IMR-90 (cell line): ENCODE data around the gene NHEJ1. TPM values are rescaled to one million over a fixed set of nuclear protein-coding genes. Genes with fewer than 3 reads are reported as not detected.

Source experiments
- ATAC-seq: fragments of 200-7000 bp; cut with Tn5 transposase; 2 replicates; pipeline ENCODE4 v1.9.1; 2020; ENCODE audit warnings: low read depth, mild to moderate bottlenecking, moderate library complexity
- BruUV-seq: library from RNA; stranded (reverse); fragments of 400-500 nt; replicated peaks from 2 replicates; lab custom pipeline; 2021; lab: Mats Ljungman, UMichigan
- CTCF ChIA-PET: fragments of 300-600 bp; formaldehyde crosslinking; extraction: SDS; loops from one replicate; lab custom pipeline; 2021; ENCODE audit warnings: antibody characterized with exemption; lab: Yijun Ruan, JAX
- POLR2A ChIA-PET: fragments of 300-600 bp; sonication (Branson Sonifier 250); formaldehyde crosslinking; loops from one replicate; lab custom pipeline; 2022; ENCODE audit warnings: antibody characterized with exemption; ENCODE audit not compliant: unreplicated experiment; lab: Charles Lee
- DNase-seq: peaks from one replicate; pipeline ENCODE4 v3.0.0; 2013
- H2AFZ ChIP-seq: replicated peaks from 2 replicates; pipeline ENCODE3; 2013; ENCODE audit warnings: low read length, mild to moderate bottlenecking; ENCODE audit not compliant: poor library complexity
- H2AK5ac ChIP-seq: 2 replicates; pipeline ENCODE4 v1.6.1; 2013; ENCODE audit warnings: low read depth, low read length, inconsistent platforms
- H2AK9ac ChIP-seq: replicated peaks from 2 replicates; pipeline ENCODE3; 2013; ENCODE audit warnings: mild to moderate bottlenecking, low read depth, low read length, moderate library complexity; ENCODE audit not compliant: poor library complexity
- H2BK120ac ChIP-seq: 2 replicates; pipeline ENCODE4 v1.6.1; 2013; ENCODE audit warnings: low read depth, low read length, inconsistent platforms
- H2BK15ac ChIP-seq: 3 replicates; pipeline ENCODE4 v1.6.1; 2013; ENCODE audit warnings: low read depth, low read length, inconsistent platforms
- H2BK20ac ChIP-seq: 2 replicates; pipeline ENCODE4 v1.6.1; 2013; ENCODE audit warnings: low read depth, mild to moderate bottlenecking, inconsistent platforms, low read length, moderate library complexity
- H2BK5ac ChIP-seq: 2 replicates; pipeline ENCODE4 v1.6.1; 2013; ENCODE audit warnings: mild to moderate bottlenecking, low read depth, low read length, inconsistent platforms; ENCODE audit not compliant: poor library complexity, severe bottlenecking
- H3K14ac ChIP-seq: replicated peaks from 2 replicates; pipeline ENCODE4 v1.6.1; 2013; ENCODE audit warnings: low read depth, low read length, inconsistent platforms
- H3K18ac ChIP-seq: 2 replicates; pipeline ENCODE4 v1.6.1; 2013; ENCODE audit warnings: low read depth, low read length, control low read depth
- H3K23ac ChIP-seq: 2 replicates; pipeline ENCODE4 v1.6.1; 2013; ENCODE audit warnings: low read depth, low read length, inconsistent platforms
- H3K27ac ChIP-seq: 2 replicates; pipeline ENCODE4 v1.5.1; 2013; ENCODE audit warnings: mild to moderate bottlenecking, control low read depth, low read length; ENCODE audit not compliant: insufficient read depth
- H3K27me3 ChIP-seq: 2 replicates; pipeline ENCODE4 v1.6.1; 2013; ENCODE audit warnings: low read length; ENCODE audit not compliant: control insufficient read depth, insufficient read depth
- H3K36me3 ChIP-seq: 2 replicates; pipeline ENCODE4 v1.6.1; 2013; ENCODE audit warnings: low read length, mixed read lengths; ENCODE audit not compliant: control insufficient read depth, insufficient read depth
- H3K4ac ChIP-seq: 2 replicates; pipeline ENCODE4 v1.6.1; 2013; ENCODE audit warnings: low read depth, low read length, inconsistent platforms
- H3K4me1 ChIP-seq: 2 replicates; pipeline ENCODE4 v1.6.1; 2013; ENCODE audit warnings: low read length, mixed read lengths; ENCODE audit not compliant: control insufficient read depth, insufficient read depth
- H3K4me2 ChIP-seq: 2 replicates; pipeline ENCODE4 v1.6.1; 2013; ENCODE audit warnings: low read depth, mild to moderate bottlenecking, control low read depth, low read length, moderate library complexity
- H3K4me3 ChIP-seq: 2 replicates; pipeline ENCODE4 v1.5.1; 2013; ENCODE audit warnings: low read depth, mild to moderate bottlenecking, control low read depth, low read length, moderate library complexity; ENCODE audit not compliant: insufficient read depth
- H3K56ac ChIP-seq: 2 replicates; pipeline ENCODE4 v1.6.1; 2013; ENCODE audit warnings: low read length, inconsistent platforms; ENCODE audit not compliant: insufficient read depth; ENCODE audit errors: extremely low read depth
- H3K79me1 ChIP-seq, 2 experiments: 2 replicates each; pipeline ENCODE4 v1.6.1; 2013; ENCODE audit warnings: low read length in 2 of 2, inconsistent platforms in 1 of 2, low read depth in 1 of 2
- H3K9ac ChIP-seq: 2 replicates; pipeline ENCODE4 v1.6.1; 2013; ENCODE audit warnings: low read depth, low read length, control low read depth
- H3K9me1 ChIP-seq: 2 replicates; pipeline ENCODE4 v1.6.1; 2013; ENCODE audit warnings: low read length, inconsistent platforms; ENCODE audit not compliant: insufficient read depth
- H3K9me3 ChIP-seq: 2 replicates; pipeline ENCODE4 v1.6.1; 2013; ENCODE audit warnings: low read length; ENCODE audit not compliant: control insufficient read depth, insufficient read depth
- H4K20me1 ChIP-seq: 2 replicates; pipeline ENCODE4 v1.6.1; 2013; ENCODE audit warnings: low read length, inconsistent platforms; ENCODE audit not compliant: insufficient read depth
- H4K5ac ChIP-seq: 2 replicates; pipeline ENCODE4 v1.6.1; 2013; ENCODE audit warnings: mild to moderate bottlenecking, low read depth, low read length, control low read depth
- H4K8ac ChIP-seq, 2 experiments: 2 replicates each; pipeline ENCODE4 v1.6.1; 2013; ENCODE audit warnings: low read depth in 2 of 2, low read length in 2 of 2, control low read depth in 1 of 2, inconsistent platforms in 1 of 2
- H4K91ac ChIP-seq: 2 replicates; pipeline ENCODE4 v1.6.1; 2013; ENCODE audit warnings: low read depth, low read length, inconsistent platforms; ENCODE audit not compliant: insufficient read depth
- CHD1 ChIP-seq: IDR thresholded peaks from 2 replicates; pipeline ENCODE4 v1.6.1; 2012; ENCODE audit warnings: low read depth, low read length, improper control_type of control experiment
- NFE2L2 ChIP-seq: fragments of 150-350 bp; IDR thresholded peaks from 2 replicates; pipeline ENCODE4 v1.6.1; 2016; ENCODE audit warnings: low read depth, mild to moderate bottlenecking, low read length
- RAD21 ChIP-seq: IDR thresholded peaks from 2 replicates; pipeline ENCODE4 v1.6.1; 2012; ENCODE audit warnings: low read length, improper control_type of control experiment
- RCOR1 ChIP-seq: IDR thresholded peaks from 2 replicates; pipeline ENCODE4 v1.6.1; 2012; ENCODE audit warnings: mild to moderate bottlenecking, low read length, improper control_type of control experiment; ENCODE audit not compliant: insufficient replicate concordance
- RFX5 ChIP-seq: IDR thresholded peaks from 2 replicates; pipeline ENCODE4 v1.8.0; 2012; ENCODE audit warnings: low read depth, mild to moderate bottlenecking, low read length, moderate library complexity
- SMC3 ChIP-seq: fragments of 150-350 bp; IDR thresholded peaks from 2 replicates; pipeline ENCODE4 v1.6.1; 2016; ENCODE audit warnings: low read depth, mild to moderate bottlenecking, antibody characterized with exemption, low read length, moderate library complexity
- WGBS, 2 experiments: methylation state at CpG; one replicate each; pipeline versions ENCODE4 v1.1.5 to v1.1.7; 2013; ENCODE audit warnings: missing lambda C conversion rate in 2 of 2; ENCODE audit not compliant: insufficient read length in 1 of 2; ENCODE audit errors: extremely low coverage in 2 of 2; 5-methylcytosine and 5-hydroxymethylcytosine counted together
- dilution Hi-C: fragments of 300-500 bp; cut with HindIII; formaldehyde crosslinking; loops from one replicate; pipeline ENCODE4 v1.14.3; 2018; ENCODE audit warnings: low sequenced_read_pairs; ENCODE audit not compliant: unreplicated experiment
- in situ Hi-C: fragments of 300-500 bp; cut with MboI; formaldehyde crosslinking; loops from 3 replicates; pipeline ENCODE4 v1.14.3; 2019; ENCODE audit warnings: low sequenced_read_pairs, inconsistent platforms, mixed read lengths
- intact Hi-C: fragments of 100-400 bp; cut with micrococcal nuclease; formaldehyde crosslinking; loops from 2 replicates; pipeline ENCODE4 v1.10.0; 2022
- polyA plus RNA-seq, 3 experiments: library from polyadenylated mRNA; depleted of rRNA; stranded (reverse); fragments of >200 nt; gene quantifications; 2 replicates each; pipeline ENCODE4 v1.2.3, GENCODE V29; 2012; ENCODE audit warnings: low replicate concordance in 1 of 3
- total RNA-seq: library from RNA; depleted of rRNA; stranded (reverse); fragments of >200 nt; gene quantifications from 2 replicates; pipeline ENCODE4 v1.2.3, GENCODE V29; 2012
- TF ChIP-seq, protein P1 (sequence below): conservative IDR thresholded peaks from 2 replicates; pipeline ENCODE4 v1.5.1; 2012; ENCODE audit warnings: mild to moderate bottlenecking, low read depth, low read length, improper control_type of control experiment

The NHEJ1 gene
- total and polyA plus RNA-seq, 2 of the 4 experiments (the other 2 are of a cell fraction) = 12.5 to 23.1 TPM

DNA sequence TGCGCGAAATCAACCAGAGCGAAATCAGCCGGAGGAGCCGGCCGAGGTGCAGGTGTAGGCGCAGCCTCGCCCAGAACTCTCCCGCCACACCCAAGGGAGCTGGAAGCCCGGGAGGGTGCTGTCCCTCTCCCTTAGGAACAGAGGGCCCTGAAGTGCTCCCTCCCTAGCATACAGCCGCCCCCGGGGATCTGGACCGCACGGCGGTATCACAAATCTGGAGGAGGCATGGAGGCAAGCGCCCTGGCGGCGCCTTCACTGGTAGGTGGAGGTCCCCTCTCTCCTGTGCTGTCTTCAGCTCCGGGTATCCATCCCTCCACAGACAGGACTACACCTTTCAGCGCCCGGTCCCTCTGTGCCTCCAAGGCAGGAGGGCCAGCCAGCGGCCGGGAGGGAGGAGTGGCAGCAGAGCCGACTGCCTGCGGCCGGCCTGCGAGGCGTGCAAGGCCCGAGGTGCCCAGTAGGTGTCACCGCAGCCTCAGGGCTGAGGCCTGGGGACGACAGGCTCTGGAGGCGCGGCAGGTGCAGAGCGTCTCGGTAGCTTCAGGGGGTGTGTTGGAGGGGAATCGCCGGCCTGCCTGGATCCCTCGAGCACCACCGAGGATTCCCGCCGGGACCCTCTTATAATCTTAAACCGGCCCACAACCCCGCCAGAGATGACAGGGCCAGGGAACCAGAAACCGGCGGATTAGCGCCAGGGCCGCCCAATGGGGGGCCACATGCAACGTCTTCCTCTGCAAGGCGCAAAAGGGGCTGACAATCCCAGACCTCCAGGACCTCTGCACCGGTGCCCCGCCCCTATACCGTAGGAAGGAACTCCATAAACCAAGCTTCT lies 102.7 kb downstream of the NHEJ1 start:
- Histone ChIP-seq H2AK5ac (no peak overlapping the region), H4K20me1 (no peaks in the 10 kb centered on the region), H3K4ac (no peak overlapping the region), H2BK15ac (no peak overlapping the region), H3K18ac (no peak overlapping the region), H2AFZ (peak overlapping the region; percentile 67), H3K79me1 (no peaks in the 10 kb centered on the region), H3K4me2 (no peak overlapping the region), H4K5ac (no peak overlapping the region), H3K27ac (no peak overlapping the region), H3K36me3 (no peaks in the 10 kb centered on the region), H3K9me1 (no peaks in the 10 kb centered on the region), H3K23ac (no peak overlapping the region), H3K4me3 (no peak overlapping the region), H2BK120ac (no peak overlapping the region), H3K9ac (no peak overlapping the region), H4K8ac (no peak overlapping the region), H3K4me1 (peaks cover 6% of the 10 kb centered on the region; the same call in 1 of the 2 replicates), H4K91ac (no peak overlapping the region), H2BK5ac (no peak overlapping the region), H3K14ac (no peak overlapping the region), H3K9me3 (no peaks in the 10 kb centered on the region), H3K27me3 (peaks cover 91% of the 10 kb centered on the region), H3K56ac (no peak overlapping the region), H2BK20ac (no peak overlapping the region), H2AK9ac (peak overlapping the region; percentile 52)
- BruUV-seq = no TSS peak
- TF ChIP-seq SMC3 (peak; percentile 87), RCOR1 (no peak), NFE2L2 (no peak), CHD1 (no peak), RAD21 (peak; percentile 96), RFX5 (no peak)
- TF ChIP-seq, protein P1, sequence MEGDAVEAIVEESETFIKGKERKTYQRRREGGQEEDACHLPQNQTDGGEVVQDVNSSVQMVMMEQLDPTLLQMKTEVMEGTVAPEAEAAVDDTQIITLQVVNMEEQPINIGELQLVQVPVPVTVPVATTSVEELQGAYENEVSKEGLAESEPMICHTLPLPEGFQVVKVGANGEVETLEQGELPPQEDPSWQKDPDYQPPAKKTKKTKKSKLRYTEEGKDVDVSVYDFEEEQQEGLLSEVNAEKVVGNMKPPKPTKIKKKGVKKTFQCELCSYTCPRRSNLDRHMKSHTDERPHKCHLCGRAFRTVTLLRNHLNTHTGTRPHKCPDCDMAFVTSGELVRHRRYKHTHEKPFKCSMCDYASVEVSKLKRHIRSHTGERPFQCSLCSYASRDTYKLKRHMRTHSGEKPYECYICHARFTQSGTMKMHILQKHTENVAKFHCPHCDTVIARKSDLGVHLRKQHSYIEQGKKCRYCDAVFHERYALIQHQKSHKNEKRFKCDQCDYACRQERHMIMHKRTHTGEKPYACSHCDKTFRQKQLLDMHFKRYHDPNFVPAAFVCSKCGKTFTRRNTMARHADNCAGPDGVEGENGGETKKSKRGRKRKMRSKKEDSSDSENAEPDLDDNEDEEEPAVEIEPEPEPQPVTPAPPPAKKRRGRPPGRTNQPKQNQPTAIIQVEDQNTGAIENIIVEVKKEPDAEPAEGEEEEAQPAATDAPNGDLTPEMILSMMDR = peak; percentile 93
- POLR2A ChIA-PET = no interaction called here
- CTCF ChIA-PET = interaction anchor here (0.5 to 2.2 kb wide), 17 partner anchors 11 to 141 kb away, joined by 3 to 15 read pairs (median 6); no protein-coding TSS in a partner anchor
- DNase-seq = peak; percentile 56
- in situ Hi-C loops (no loop called here), intact Hi-C loops (loop anchor here (1.0 to 5.0 kb wide), 3 partner anchors 61 to 239 kb away; no protein-coding TSS in a partner anchor), dilution Hi-C loops (no loop called here)
- WGBS, 2 experiments = 13% methylated on average over 8 of the region's 52 CpGs; no CpG with 5 or more reads in 1 of the 2 experiments
- peak; percentile 97 for ATAC-seq
